ENCODE measurements around the gene APCS. TPM values are rescaled to one million over a fixed set of nuclear protein-coding genes. Genes with fewer than 3 reads are reported as not detected.

APCS gene
- total and polyA plus RNA-seq, 2 experiments from 2014 or later, result not detected

- no peaks in the 10 kb centered on the region for H3K36me3 ChIP-seq (ENCODE audit: low read depth)
- no peaks in the 10 kb centered on the region for H4K20me1 ChIP-seq (ENCODE audit: insufficient read depth)
- no peaks in the 10 kb centered on the region for H3F3A ChIP-seq (ENCODE audit: insufficient read depth)
- DNase-seq, result no peak
- no peak overlapping the region for H2AFZ ChIP-seq
- no peak overlapping the region for H3K27ac ChIP-seq
- no peak overlapping the region for H3K4me3 ChIP-seq
- TF ChIP-seq EZH2phosphoT487 (IDR thresholded peaks at IDR 0.05; ENCODE audit: insufficient read depth, low read depth), result no peak
- TF ChIP-seq EZH2 (IDR thresholded peaks at IDR 0.05; ENCODE audit: insufficient read depth, poor library complexity, severe bottlenecking), result no peak
- H3K27me3 ChIP-seq (replicated peaks; ENCODE audit: insufficient read depth), result no peaks in the 10 kb centered on the region
- 2 to 13% methylated on average over 3 of the region's 3 CpGs for WGBS, 2 experiments (ENCODE audit: low coverage in 1 of 2, low lambda C conversion rate in 2 of 2, missing lambda C conversion rate in 2 of 2)
- H3K4me1 ChIP-seq (ENCODE audit: insufficient read depth), result no peaks in the 10 kb centered on the region
- in situ Hi-C loops (cut with MboI), result no loop called here
- no peaks in the 10 kb centered on the region for H3K9me3 ChIP-seq (ENCODE audit: low read depth)
- no peak overlapping the region for H3K4me2 ChIP-seq (ENCODE audit: unreplicated experiment)
- no peak overlapping the region for H3K9ac ChIP-seq
- H3K9me2 ChIP-seq (ENCODE audit: insufficient read depth), result no peaks in the 10 kb centered on the region
- H3K79me2 ChIP-seq (ENCODE audit: insufficient read depth), result no peaks in the 10 kb centered on the region
Measured at GRCh38 chr1:159556931-159557369, 30.7 kb upstream of the APCS start.

- no peaks in the 10 kb centered on the region for H3K4me1 ChIP-seq (ENCODE audit: insufficient read depth)
- H3K4me2 ChIP-seq (ENCODE audit: unreplicated experiment), result no peak overlapping the region
- H3K36me3 ChIP-seq (ENCODE audit: low read depth), result no peaks in the 10 kb centered on the region
- H3K9me2 ChIP-seq (ENCODE audit: insufficient read depth), result no peaks in the 10 kb centered on the region
- no peak overlapping the region for H3K4me3 ChIP-seq
- no peak overlapping the region for H3K9ac ChIP-seq
- no peaks in the 10 kb centered on the region for H4K20me1 ChIP-seq (ENCODE audit: insufficient read depth)
- no peak overlapping the region for H3K27ac ChIP-seq
- H3K9me3 ChIP-seq (ENCODE audit: low read depth), result no peaks in the 10 kb centered on the region
- no peak for DNase-seq
- H2AFZ ChIP-seq, result no peak overlapping the region
- TF ChIP-seq EZH2phosphoT487 (IDR thresholded peaks at IDR 0.05; ENCODE audit: insufficient read depth, low read depth), result no peak
- TF ChIP-seq EZH2 (IDR thresholded peaks at IDR 0.05; ENCODE audit: insufficient read depth, poor library complexity, severe bottlenecking), result no peak
- H3K79me2 ChIP-seq (ENCODE audit: insufficient read depth), result no peaks in the 10 kb centered on the region
- H3F3A ChIP-seq (ENCODE audit: insufficient read depth), result no peaks in the 10 kb centered on the region
- in situ Hi-C loops (cut with MboI), result no loop called here
- WGBS, 2 experiments (ENCODE audit: low coverage in 1 of 2, low lambda C conversion rate in 2 of 2, missing lambda C conversion rate in 2 of 2), result 0 to 3% methylated on average over 2 of the region's 2 CpGs
- no peaks in the 10 kb centered on the region for H3K27me3 ChIP-seq (replicated peaks; ENCODE audit: insufficient read depth)
Measured at GRCh38 chr1:159560599-159560998, 27.0 kb upstream of the APCS start.

- Histone ChIP-seq H3K9ac (no peak overlapping the region), H3K36me3 (ENCODE audit: low read depth) (no peaks in the 10 kb centered on the region), H3K27me3 (replicated peaks; ENCODE audit: insufficient read depth) (no peaks in the 10 kb centered on the region), H3K79me2 (ENCODE audit: insufficient read depth) (no peaks in the 10 kb centered on the region), H3F3A (ENCODE audit: insufficient read depth) (no peaks in the 10 kb centered on the region), H3K27ac (no peak overlapping the region), H3K4me1 (ENCODE audit: insufficient read depth) (no peaks in the 10 kb centered on the region), H3K9me3 (ENCODE audit: low read depth) (no peaks in the 10 kb centered on the region), H3K4me2 (ENCODE audit: unreplicated experiment) (no peak overlapping the region), H3K9me2 (ENCODE audit: insufficient read depth) (no peaks in the 10 kb centered on the region), H4K20me1 (ENCODE audit: insufficient read depth) (no peaks in the 10 kb centered on the region), H2AFZ (no peak overlapping the region), H3K4me3 (no peak overlapping the region)
- DNase-seq, result no peak
- in situ Hi-C loops (cut with MboI), result no loop called here
- TF ChIP-seq EZH2phosphoT487 (IDR thresholded peaks at IDR 0.05; ENCODE audit: insufficient read depth, low read depth), result no peak
- no peak for TF ChIP-seq EZH2 (IDR thresholded peaks at IDR 0.05; ENCODE audit: insufficient read depth, poor library complexity, severe bottlenecking)
Measured at GRCh38 chr1:159561497-159561896, 26.1 kb upstream of the APCS start.

GRCh38 chr1:159562680-159563079 lies 24.9 kb upstream of the APCS start:
- WGBS, 2 experiments (ENCODE audit: low coverage in 1 of 2, low lambda C conversion rate in 2 of 2, missing lambda C conversion rate in 2 of 2), result 4 to 11% methylated on average over 1 of the region's 1 CpG
- no peak overlapping the region for H2AFZ ChIP-seq
- H3K4me1 ChIP-seq (ENCODE audit: insufficient read depth), result no peaks in the 10 kb centered on the region
- no peaks in the 10 kb centered on the region for H3F3A ChIP-seq (ENCODE audit: insufficient read depth)
- no peak overlapping the region for H3K9ac ChIP-seq
- H3K36me3 ChIP-seq (ENCODE audit: low read depth), result no peaks in the 10 kb centered on the region
- no peak overlapping the region for H3K4me3 ChIP-seq
- in situ Hi-C loops (cut with MboI), result no loop called here
- no peak overlapping the region for H3K4me2 ChIP-seq (ENCODE audit: unreplicated experiment)
- no peak for TF ChIP-seq EZH2phosphoT487 (IDR thresholded peaks at IDR 0.05; ENCODE audit: insufficient read depth, low read depth)
- TF ChIP-seq EZH2 (IDR thresholded peaks at IDR 0.05; ENCODE audit: insufficient read depth, poor library complexity, severe bottlenecking), result no peak
- H3K27me3 ChIP-seq (replicated peaks; ENCODE audit: insufficient read depth), result no peaks in the 10 kb centered on the region
- H3K9me2 ChIP-seq (ENCODE audit: insufficient read depth), result no peaks in the 10 kb centered on the region
- no peak overlapping the region for H3K27ac ChIP-seq
- no peak for DNase-seq
- H3K9me3 ChIP-seq (ENCODE audit: low read depth), result no peaks in the 10 kb centered on the region
- no peaks in the 10 kb centered on the region for H4K20me1 ChIP-seq (ENCODE audit: insufficient read depth)
- no peaks in the 10 kb centered on the region for H3K79me2 ChIP-seq (ENCODE audit: insufficient read depth)

- 46 to 47% methylated on average over 3 of the region's 3 CpGs for WGBS, 2 experiments (ENCODE audit: low coverage in 1 of 2, low lambda C conversion rate in 2 of 2, missing lambda C conversion rate in 2 of 2)
- Histone ChIP-seq H3K9ac (no peak overlapping the region), H3K4me3 (no peak overlapping the region), H3F3A (ENCODE audit: insufficient read depth) (no peaks in the 10 kb centered on the region), H3K4me1 (ENCODE audit: insufficient read depth) (no peaks in the 10 kb centered on the region), H3K27me3 (replicated peaks; ENCODE audit: insufficient read depth) (no peaks in the 10 kb centered on the region), H3K9me2 (ENCODE audit: insufficient read depth) (no peaks in the 10 kb centered on the region), H3K27ac (no peak overlapping the region), H4K20me1 (ENCODE audit: insufficient read depth) (no peaks in the 10 kb centered on the region), H3K4me2 (ENCODE audit: unreplicated experiment) (no peak overlapping the region), H3K79me2 (ENCODE audit: insufficient read depth) (no peaks in the 10 kb centered on the region), H3K36me3 (ENCODE audit: low read depth) (no peaks in the 10 kb centered on the region), H2AFZ (no peak overlapping the region), H3K9me3 (ENCODE audit: low read depth) (no peaks in the 10 kb centered on the region)
- no peak for TF ChIP-seq EZH2 (IDR thresholded peaks at IDR 0.05; ENCODE audit: insufficient read depth, poor library complexity, severe bottlenecking)
- no peak for TF ChIP-seq EZH2phosphoT487 (IDR thresholded peaks at IDR 0.05; ENCODE audit: insufficient read depth, low read depth)
- no peak for DNase-seq
- in situ Hi-C loops (cut with MboI), result no loop called here
Measured at GRCh38 chr1:159577446-159577845, 10.2 kb upstream of the APCS start.
